Trophoblast cell (in vitro differentiated cells and primary cell): ENCODE results near the gene KCNQ1OT1.

ENCODE experiments used
- DNase-seq, 2 donors: peaks; one replicate each; pipeline ENCODE4 v3.0.0-alpha.2; 2016
- H2AFZ ChIP-seq: 2 replicates; pipeline ENCODE4 v1.6.1; 2013; ENCODE audit warnings: low read length, moderate library complexity, mild to moderate bottlenecking; ENCODE audit not compliant: insufficient read depth, poor library complexity
- H2AK5ac ChIP-seq: 2 replicates; pipeline ENCODE4 v1.6.1; 2013; ENCODE audit warnings: mild to moderate bottlenecking, low read length
- H2BK120ac ChIP-seq: 2 replicates; pipeline ENCODE4 v1.6.1; 2013; ENCODE audit warnings: low read length, mild to moderate bottlenecking, moderate library complexity; ENCODE audit not compliant: insufficient read depth, poor library complexity
- H2BK12ac ChIP-seq: 2 replicates; pipeline ENCODE4 v1.6.1; 2013; ENCODE audit warnings: mild to moderate bottlenecking, low read length, moderate library complexity
- H2BK5ac ChIP-seq: 2 replicates; pipeline ENCODE4 v1.6.1; 2013; ENCODE audit warnings: low read length, low read depth, moderate library complexity, mild to moderate bottlenecking; ENCODE audit not compliant: poor library complexity
- H3K14ac ChIP-seq: 2 replicates; pipeline ENCODE4 v1.6.1; 2013; ENCODE audit warnings: mild to moderate bottlenecking, low read length
- H3K18ac ChIP-seq: 2 replicates; pipeline ENCODE4 v1.6.1; 2013; ENCODE audit warnings: mild to moderate bottlenecking, low read length
- H3K23ac ChIP-seq: 2 replicates; pipeline ENCODE4 v1.6.1; 2013; ENCODE audit warnings: low read length
- H3K27ac ChIP-seq: 2 replicates; pipeline ENCODE4 v1.5.1; 2013; ENCODE audit warnings: low read depth, mild to moderate bottlenecking, inconsistent platforms, low read length, moderate library complexity
- H3K27me3 ChIP-seq: 2 replicates; pipeline ENCODE4 v1.6.1; 2013; ENCODE audit warnings: inconsistent platforms, mild to moderate bottlenecking, low read length, moderate library complexity; ENCODE audit not compliant: insufficient read depth
- H3K36me3 ChIP-seq, 2 experiments: 1 replicate in 1 of 2; 2 replicates in 1 of 2; pipeline ENCODE4 v1.6.1; 2013; ENCODE audit warnings: low read length in 2 of 2, mild to moderate bottlenecking in 2 of 2, moderate library complexity in 1 of 2; ENCODE audit not compliant: insufficient read depth in 2 of 2, control insufficient read depth in 1 of 2
- H3K4ac ChIP-seq: 2 replicates; pipeline ENCODE4 v1.6.1; 2013; ENCODE audit warnings: low read depth, mild to moderate bottlenecking, low read length, moderate library complexity
- H3K4me1 ChIP-seq, 2 experiments: 1 replicate in 1 of 2; 2 replicates in 1 of 2; pipeline ENCODE4 v1.6.1; 2013; ENCODE audit warnings: low read length in 2 of 2, mild to moderate bottlenecking in 2 of 2, moderate library complexity in 1 of 2; ENCODE audit not compliant: insufficient read depth in 2 of 2, control insufficient read depth in 1 of 2
- H3K4me2 ChIP-seq: 2 replicates; pipeline ENCODE4 v1.6.1; 2013; ENCODE audit warnings: inconsistent platforms, mild to moderate bottlenecking, low read length, moderate library complexity
- H3K4me3 ChIP-seq: 2 replicates; pipeline ENCODE4 v1.5.1; 2013; ENCODE audit warnings: mild to moderate bottlenecking, low read depth, low read length, inconsistent platforms
- H3K79me1 ChIP-seq: one replicate; pipeline ENCODE4 v1.6.1; 2013; ENCODE audit warnings: low read length
- H3K79me2 ChIP-seq: 2 replicates; pipeline ENCODE4 v1.6.1; 2013; ENCODE audit warnings: low read length, mild to moderate bottlenecking; ENCODE audit not compliant: control insufficient read depth, insufficient read depth, poor library complexity
- H3K9ac ChIP-seq: 2 replicates; pipeline ENCODE4 v1.6.1; 2013; ENCODE audit warnings: mild to moderate bottlenecking, low read length
- H3K9me3 ChIP-seq: 2 replicates; pipeline ENCODE4 v1.6.1; 2013; ENCODE audit warnings: low read depth, mild to moderate bottlenecking, control low read depth, inconsistent platforms, low read length; ENCODE audit not compliant: insufficient read depth
- H4K12ac ChIP-seq: 2 replicates; pipeline ENCODE4 v1.6.1; 2013; ENCODE audit warnings: low read depth, mild to moderate bottlenecking, low read length, moderate library complexity
- H4K8ac ChIP-seq: 2 replicates; pipeline ENCODE4 v1.6.1; 2013; ENCODE audit warnings: low read depth, mild to moderate bottlenecking, low read length, moderate library complexity
- H4K91ac ChIP-seq: one replicate; pipeline ENCODE4 v1.6.1; 2013; ENCODE audit warnings: low read depth, mild to moderate bottlenecking, low read length, moderate library complexity
- WGBS: extraction: QIAGEN DNeasy Blood & Tissue Kit; methylation state at CpG from one replicate; pipeline ENCODE4 v1.1.7; 2013; ENCODE audit warnings: missing lambda C conversion rate; ENCODE audit not compliant: insufficient read length, insufficient coverage; ENCODE audit errors: extremely low coverage; 5-methylcytosine and 5-hydroxymethylcytosine counted together

Gene KCNQ1OT1

DNA sequence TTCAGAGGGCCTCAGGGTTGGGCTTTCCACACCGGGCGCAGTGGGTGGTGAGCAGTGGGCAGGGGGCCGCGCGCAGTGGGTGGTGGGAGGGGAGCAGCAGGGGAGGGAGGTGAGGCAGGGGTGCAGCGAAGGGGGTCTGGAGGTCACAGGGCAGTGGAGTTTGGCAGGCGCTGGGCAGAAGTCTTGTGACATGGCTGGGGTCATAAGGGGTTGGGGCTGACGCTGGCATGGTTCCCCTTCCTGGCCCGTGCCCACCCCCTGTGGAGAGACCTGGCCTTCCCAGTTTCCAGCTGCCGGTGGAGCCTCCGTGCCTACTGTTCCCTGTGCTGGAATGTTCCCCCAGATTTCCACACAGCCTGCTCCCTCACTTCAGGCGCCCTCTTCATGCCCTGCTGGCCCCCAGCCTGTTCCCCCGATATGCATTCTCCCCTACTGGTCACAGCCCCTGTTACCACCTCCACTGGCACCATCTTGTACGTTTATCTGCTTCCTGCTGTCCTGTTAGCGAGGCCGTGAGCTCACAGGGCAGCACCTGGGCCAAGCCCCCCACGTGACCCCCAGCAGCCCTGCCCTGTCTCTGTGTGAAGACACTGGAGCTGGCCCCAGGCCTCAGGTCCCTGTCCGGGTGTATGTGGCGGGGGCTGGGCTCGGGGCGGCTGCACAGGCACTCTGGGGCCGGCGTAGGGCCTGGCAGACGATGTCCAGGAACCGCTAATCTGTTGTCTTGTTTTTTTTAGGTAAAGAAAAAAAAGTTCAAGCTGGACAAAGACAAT lies 111.6 kb downstream of the KCNQ1OT1 start:
- no peak overlapping the region for H2AK5ac ChIP-seq
- H3K23ac ChIP-seq: no peak overlapping the region
- no peak overlapping the region for H3K4ac ChIP-seq
- no peak overlapping the region for H3K14ac ChIP-seq
- H3K79me1 ChIP-seq: no peaks in the 10 kb centered on the region
- H3K4me1 ChIP-seq: peaks cover 0 to 7% of the 10 kb centered on the region in 2 experiments
- H3K9me3 ChIP-seq: peaks cover 11% of the 10 kb centered on the region
- no CpG with 5 or more reads among the region's 25 CpGs for WGBS
- H4K8ac ChIP-seq: no peak overlapping the region
- no peak overlapping the region for H2BK5ac ChIP-seq
- no peak overlapping the region for H2AFZ ChIP-seq
- H3K27me3 ChIP-seq: no peaks in the 10 kb centered on the region
- H2BK120ac ChIP-seq: no peak overlapping the region
- no peak overlapping the region for H2BK12ac ChIP-seq
- no peak overlapping the region for H3K9ac ChIP-seq
- no peak overlapping the region for H4K12ac ChIP-seq
- H3K18ac ChIP-seq: no peak overlapping the region
- H3K4me3 ChIP-seq: no peak overlapping the region
- no peak overlapping the region for H3K27ac ChIP-seq
- no peaks in the 10 kb centered on the region for H3K79me2 ChIP-seq
- no peak for DNase-seq
- no peaks in the 10 kb centered on the region for H3K36me3 ChIP-seq
- H3K4me2 ChIP-seq: no peak overlapping the region
- no peak overlapping the region for H4K91ac ChIP-seq

DNA sequence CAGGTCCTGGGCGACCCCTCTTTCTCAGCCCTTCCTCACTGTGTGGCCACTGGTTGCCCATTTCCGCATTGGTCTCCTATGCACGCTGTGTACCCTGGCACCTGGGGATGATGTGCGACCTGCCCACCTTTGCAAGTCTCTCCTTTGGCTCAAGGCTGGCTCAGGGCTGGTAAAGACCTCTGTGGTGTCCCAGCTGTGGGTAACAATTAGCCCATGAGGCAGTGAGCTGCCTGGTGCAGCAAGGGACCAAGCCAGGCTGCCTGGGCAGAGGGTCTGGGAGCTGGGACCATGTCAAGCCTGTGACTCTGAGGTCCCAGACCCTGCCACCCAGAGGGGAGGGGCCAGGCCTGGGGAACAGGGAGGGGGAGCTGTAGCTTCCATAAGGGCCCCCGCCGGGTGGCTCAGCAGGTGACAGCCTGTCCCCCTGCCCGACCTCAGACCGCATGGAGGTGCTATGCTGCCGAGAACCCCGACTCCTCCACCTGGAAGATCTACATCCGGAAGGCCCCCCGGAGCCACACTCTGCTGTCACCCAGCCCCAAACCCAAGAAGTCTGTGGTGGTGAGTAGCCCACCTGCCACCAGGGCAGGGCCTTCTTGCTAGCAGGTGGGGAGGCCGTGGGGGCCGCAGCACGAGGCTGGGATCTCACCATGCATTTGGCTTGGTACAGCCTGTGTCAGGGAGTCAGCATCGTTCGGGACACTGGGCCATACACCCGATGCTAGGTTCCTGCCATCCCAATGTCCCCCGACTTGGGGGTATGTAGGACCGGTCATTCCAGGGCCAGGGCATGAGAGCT lies 112.5 kb downstream of the KCNQ1OT1 start:
- Histone ChIP-seq H3K18ac (no peak overlapping the region), H3K79me1 (no peaks in the 10 kb centered on the region), H3K27me3 (no peaks in the 10 kb centered on the region), H3K4me2 (no peak overlapping the region), H3K4me3 (no peak overlapping the region), H3K23ac (no peak overlapping the region), H3K9me3 (peaks cover 11% of the 10 kb centered on the region), H3K79me2 (no peaks in the 10 kb centered on the region), H3K9ac (no peak overlapping the region), H3K14ac (no peak overlapping the region), H3K36me3 (no peaks in the 10 kb centered on the region), H2AFZ (no peak overlapping the region), H2BK5ac (no peak overlapping the region), H4K91ac (no peak overlapping the region), H2AK5ac (no peak overlapping the region), H3K4me1 (peaks cover 0 to 7% of the 10 kb centered on the region in 2 experiments), H2BK12ac (no peak overlapping the region), H2BK120ac (no peak overlapping the region), H3K4ac (no peak overlapping the region), H4K12ac (no peak overlapping the region), H4K8ac (no peak overlapping the region), H3K27ac (no peak overlapping the region)
- DNase-seq: no peak
- WGBS: no CpG with 5 or more reads among the region's 20 CpGs

DNA sequence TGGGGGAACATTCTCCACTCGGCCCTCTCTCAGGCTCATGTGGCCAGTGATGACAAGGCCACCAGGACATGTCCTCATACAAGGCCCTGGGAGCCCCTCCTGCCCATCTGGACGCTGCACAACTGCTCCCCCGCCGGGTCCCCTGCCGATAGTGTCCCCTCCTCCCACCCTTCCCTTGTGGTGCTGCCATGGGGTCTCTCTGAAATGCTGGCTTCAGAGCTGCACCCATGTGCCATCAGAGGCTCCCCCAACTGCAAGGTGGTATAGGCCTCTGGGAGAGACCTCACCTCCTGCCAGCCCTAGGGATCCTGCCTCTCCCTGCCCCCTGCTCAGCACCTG lies 113.0 kb downstream of the KCNQ1OT1 start:
- no peak overlapping the region for H3K4ac ChIP-seq
- no CpG with 5 or more reads among the region's 5 CpGs for WGBS
- no peak overlapping the region for H2AFZ ChIP-seq
- no peak for DNase-seq
- no peak overlapping the region for H2AK5ac ChIP-seq
- no peaks in the 10 kb centered on the region for H3K27me3 ChIP-seq
- no peaks in the 10 kb centered on the region for H3K79me2 ChIP-seq
- H3K79me1 ChIP-seq: no peaks in the 10 kb centered on the region
- H3K36me3 ChIP-seq: no peaks in the 10 kb centered on the region
- no peak overlapping the region for H2BK12ac ChIP-seq
- H4K12ac ChIP-seq: no peak overlapping the region
- no peak overlapping the region for H2BK120ac ChIP-seq
- no peak overlapping the region for H2BK5ac ChIP-seq
- no peak overlapping the region for H3K4me2 ChIP-seq
- no peak overlapping the region for H3K4me3 ChIP-seq
- H3K14ac ChIP-seq: no peak overlapping the region
- H4K8ac ChIP-seq: no peak overlapping the region
- peaks cover 0 to 4% of the 10 kb centered on the region in 2 experiments for H3K4me1 ChIP-seq
- peaks cover 11% of the 10 kb centered on the region for H3K9me3 ChIP-seq
- no peak overlapping the region for H3K18ac ChIP-seq
- no peak overlapping the region for H3K23ac ChIP-seq
- no peak overlapping the region for H3K27ac ChIP-seq
- H3K9ac ChIP-seq: no peak overlapping the region
- H4K91ac ChIP-seq: no peak overlapping the region

DNA sequence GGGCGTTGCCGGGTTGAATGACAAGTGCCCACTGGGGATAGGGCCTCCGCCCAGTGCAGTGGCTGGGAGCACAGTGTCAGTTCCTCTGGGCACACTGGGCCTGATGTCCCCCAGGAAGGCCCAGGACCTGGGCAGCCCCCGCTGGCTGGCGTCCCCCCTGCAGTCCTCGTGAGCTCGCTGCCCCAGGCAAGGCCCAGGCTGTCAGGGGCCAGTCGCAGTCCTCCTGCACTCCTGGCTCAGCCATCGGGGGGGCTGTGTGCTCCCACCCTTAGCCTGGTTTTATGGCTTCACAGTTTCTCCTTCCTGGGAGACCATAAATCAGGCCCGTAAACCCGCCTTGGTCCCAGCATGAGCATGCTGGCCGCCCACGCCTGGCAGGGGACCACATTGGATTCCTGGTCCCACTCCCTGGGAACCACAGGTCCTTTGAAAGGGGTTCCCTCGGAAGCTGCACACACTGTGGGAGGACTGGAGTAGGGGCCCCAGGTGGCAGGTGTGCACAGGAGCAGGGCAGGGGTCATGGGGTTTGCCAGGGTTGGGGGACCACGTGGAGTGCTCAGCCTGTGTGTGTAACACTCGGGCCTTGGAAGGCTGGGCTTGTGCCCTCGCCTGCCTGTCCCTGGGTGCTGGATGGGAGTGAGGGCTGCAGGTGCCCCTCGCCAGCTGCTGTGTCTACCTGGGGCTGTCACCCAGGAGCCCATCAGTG lies 113.6 kb downstream of the KCNQ1OT1 start:
- WGBS: no CpG with 5 or more reads among the region's 18 CpGs
- Histone ChIP-seq H4K8ac (no peak overlapping the region), H3K18ac (no peak overlapping the region), H3K79me2 (no peaks in the 10 kb centered on the region), H3K4me2 (no peak overlapping the region), H3K27ac (no peak overlapping the region), H3K4me3 (no peak overlapping the region), H3K79me1 (no peaks in the 10 kb centered on the region), H2BK12ac (no peak overlapping the region), H3K9me3 (peaks cover 9% of the 10 kb centered on the region), H3K4me1 (peaks cover 0 to 1% of the 10 kb centered on the region in 2 experiments), H2AFZ (no peak overlapping the region), H2BK5ac (no peak overlapping the region), H2AK5ac (no peak overlapping the region), H3K4ac (no peak overlapping the region), H3K14ac (no peak overlapping the region), H4K91ac (no peak overlapping the region), H3K27me3 (no peaks in the 10 kb centered on the region), H3K23ac (no peak overlapping the region), H3K36me3 (no peaks in the 10 kb centered on the region), H2BK120ac (no peak overlapping the region), H4K12ac (no peak overlapping the region), H3K9ac (no peak overlapping the region)
- no peak for DNase-seq
